Hepatocyte (in vitro differentiated cells): ENCODE data around the gene MICOS13. TPM values are rescaled to one million over a fixed set of nuclear protein-coding genes. Genes with fewer than 3 reads are reported as not detected.

ENCODE experiments used
- DNase-seq: peaks from one replicate; pipeline ENCODE4 v3.0.0-alpha.2; 2016; ENCODE audit warnings: low spot score
- H2AFZ ChIP-seq: fragments of 200-600 bp; sonication (generic); 2 replicates; pipeline ENCODE4 v1.6.0; 2016; ENCODE audit warnings: antibody characterized with exemption, mild to moderate bottlenecking
- H3K27ac ChIP-seq: fragments of 200-600 bp; sonication (generic); 2 replicates; pipeline ENCODE4 v1.5.1; 2016; ENCODE audit warnings: mild to moderate bottlenecking
- H3K27me3 ChIP-seq: fragments of 200-600 bp; sonication (generic); 2 replicates; pipeline ENCODE4 v1.6.1; 2016
- H3K36me3 ChIP-seq: fragments of 200-600 bp; sonication (generic); replicated peaks from 2 replicates; pipeline ENCODE4 v1.5.1; 2016; ENCODE audit warnings: low read depth; ENCODE audit not compliant: insufficient read depth
- H3K4me1 ChIP-seq: fragments of 200-600 bp; sonication (generic); 2 replicates; pipeline ENCODE4 v1.5.1; 2016; ENCODE audit warnings: mild to moderate bottlenecking, moderate library complexity; ENCODE audit not compliant: insufficient read depth
- H3K4me2 ChIP-seq: fragments of 200-600 bp; sonication (generic); 2 replicates; pipeline ENCODE4 v1.6.0; 2016
- H3K4me3 ChIP-seq: fragments of 200-600 bp; sonication (generic); 2 replicates; pipeline ENCODE4 v1.5.1; 2016; ENCODE audit warnings: mild to moderate bottlenecking
- H3K79me2 ChIP-seq: fragments of 200-600 bp; sonication (generic); 2 replicates; pipeline ENCODE4 v1.6.0; 2017; ENCODE audit warnings: mild to moderate bottlenecking
- H3K9me2 ChIP-seq: fragments of 200-600 bp; sonication (generic); replicated peaks from 2 replicates; pipeline ENCODE4 v1.6.0; 2017; ENCODE audit warnings: mild to moderate bottlenecking; ENCODE audit not compliant: insufficient read depth
- H3K9me3 ChIP-seq: fragments of 200-600 bp; sonication (generic); 2 replicates; pipeline ENCODE4 v1.5.1; 2016; ENCODE audit warnings: low read depth, mild to moderate bottlenecking
- H4K20me1 ChIP-seq: fragments of 200-600 bp; sonication (generic); 2 replicates; pipeline ENCODE4 v1.6.0; 2016; ENCODE audit warnings: mild to moderate bottlenecking; ENCODE audit not compliant: insufficient read depth, poor library complexity, severe bottlenecking
- EZH2 ChIP-seq: fragments of 200-600 bp; sonication (generic); IDR thresholded peaks from 2 replicates; pipeline ENCODE4 v1.6.1; 2016; ENCODE audit warnings: antibody characterized with exemption, mild to moderate bottlenecking, borderline replicate concordance
- EZH2phosphoT487 ChIP-seq: fragments of 200-600 bp; sonication (generic); IDR thresholded peaks from one replicate; pipeline ENCODE4 v1.6.1; 2018; ENCODE audit warnings: antibody characterized with exemption, mild to moderate bottlenecking, low read depth, moderate library complexity; ENCODE audit not compliant: unreplicated experiment, severe bottlenecking
- WGBS: methylation state at CpG from one replicate; pipeline ENCODE4 v1.1.6; 2016; ENCODE audit warnings: low lambda C conversion rate; ENCODE audit errors: missing lambda C conversion rate; 5-methylcytosine and 5-hydroxymethylcytosine counted together
- polyA plus RNA-seq: library from polyadenylated mRNA; unstranded; fragments of >200 nt; fragmentation: Nextera tagmentation; extraction: Ambion mirVana; gene quantifications from 2 replicates; pipeline ENCODE4 v1.2.1, GENCODE V29; 2016
- total RNA-seq: library from RNA; depleted of rRNA; stranded (reverse); fragments of >200 nt; gene quantifications from 2 replicates; pipeline ENCODE4 v1.2.3, GENCODE V29; 2014
- TF ChIP-seq, protein P1 (sequence below): fragments of 200-600 bp; sonication (generic); IDR thresholded peaks from 2 replicates; pipeline ENCODE4 v1.5.1; 2016; ENCODE audit warnings: antibody characterized with exemption, mild to moderate bottlenecking; ENCODE audit not compliant: poor library complexity

The MICOS13 gene
- total and polyA plus RNA-seq, 2 experiments from 2014 or later: 32.3 to 120 TPM

DNA sequence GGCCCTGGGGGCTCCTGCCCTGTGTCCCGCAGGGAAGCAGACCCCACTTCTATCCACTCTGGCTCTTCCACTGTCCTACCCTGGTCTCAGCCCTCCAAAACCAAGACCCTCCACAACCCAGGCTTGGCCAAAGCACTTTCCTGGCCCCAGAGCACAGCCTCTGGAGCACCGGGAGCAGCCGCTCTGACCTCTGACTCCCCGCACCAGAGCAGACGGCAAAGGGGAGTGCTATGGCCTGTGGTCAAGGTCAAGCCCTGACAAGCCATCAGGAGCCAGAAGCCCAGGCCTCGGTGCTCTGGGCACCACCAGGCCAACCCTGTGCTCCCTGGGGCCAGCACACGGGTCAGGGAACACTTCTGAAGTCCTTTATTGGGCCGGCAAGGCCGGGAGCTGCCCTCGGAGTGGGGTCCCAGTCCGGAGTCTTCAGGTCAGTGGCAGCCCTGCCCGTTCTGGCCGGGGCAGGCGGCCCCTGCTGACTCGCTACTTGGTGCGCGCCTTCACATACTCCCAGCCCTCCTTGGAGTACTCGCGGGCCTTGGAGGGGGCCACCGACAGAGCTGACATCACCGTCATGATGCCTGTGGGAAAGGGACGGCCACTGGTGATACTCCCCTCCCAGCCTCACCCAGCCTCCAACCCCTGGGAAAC is 2.1 kb downstream of the MICOS13 start:
- no peak overlapping the region for H3K4me3 ChIP-seq
- no peaks in the 10 kb centered on the region for H3K9me3 ChIP-seq
- H3K27ac ChIP-seq: no peak overlapping the region
- H2AFZ ChIP-seq: no peak overlapping the region
- no peaks in the 10 kb centered on the region for H4K20me1 ChIP-seq
- no peaks in the 10 kb centered on the region for H3K27me3 ChIP-seq
- no peaks in the 10 kb centered on the region for H3K9me2 ChIP-seq
- 95% methylated on average over 22 of the region's 22 CpGs for WGBS
- H3K79me2 ChIP-seq: peaks cover 13% of the 10 kb centered on the region
- H3K4me1 ChIP-seq: no peaks in the 10 kb centered on the region
- H3K36me3 ChIP-seq: no peaks in the 10 kb centered on the region
- DNase-seq: no peak
- TF ChIP-seq EZH2phosphoT487: no peak
- TF ChIP-seq, protein P1, sequence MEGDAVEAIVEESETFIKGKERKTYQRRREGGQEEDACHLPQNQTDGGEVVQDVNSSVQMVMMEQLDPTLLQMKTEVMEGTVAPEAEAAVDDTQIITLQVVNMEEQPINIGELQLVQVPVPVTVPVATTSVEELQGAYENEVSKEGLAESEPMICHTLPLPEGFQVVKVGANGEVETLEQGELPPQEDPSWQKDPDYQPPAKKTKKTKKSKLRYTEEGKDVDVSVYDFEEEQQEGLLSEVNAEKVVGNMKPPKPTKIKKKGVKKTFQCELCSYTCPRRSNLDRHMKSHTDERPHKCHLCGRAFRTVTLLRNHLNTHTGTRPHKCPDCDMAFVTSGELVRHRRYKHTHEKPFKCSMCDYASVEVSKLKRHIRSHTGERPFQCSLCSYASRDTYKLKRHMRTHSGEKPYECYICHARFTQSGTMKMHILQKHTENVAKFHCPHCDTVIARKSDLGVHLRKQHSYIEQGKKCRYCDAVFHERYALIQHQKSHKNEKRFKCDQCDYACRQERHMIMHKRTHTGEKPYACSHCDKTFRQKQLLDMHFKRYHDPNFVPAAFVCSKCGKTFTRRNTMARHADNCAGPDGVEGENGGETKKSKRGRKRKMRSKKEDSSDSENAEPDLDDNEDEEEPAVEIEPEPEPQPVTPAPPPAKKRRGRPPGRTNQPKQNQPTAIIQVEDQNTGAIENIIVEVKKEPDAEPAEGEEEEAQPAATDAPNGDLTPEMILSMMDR: no peak
- no peak for TF ChIP-seq EZH2
- H3K4me2 ChIP-seq: no peak overlapping the region

DNA sequence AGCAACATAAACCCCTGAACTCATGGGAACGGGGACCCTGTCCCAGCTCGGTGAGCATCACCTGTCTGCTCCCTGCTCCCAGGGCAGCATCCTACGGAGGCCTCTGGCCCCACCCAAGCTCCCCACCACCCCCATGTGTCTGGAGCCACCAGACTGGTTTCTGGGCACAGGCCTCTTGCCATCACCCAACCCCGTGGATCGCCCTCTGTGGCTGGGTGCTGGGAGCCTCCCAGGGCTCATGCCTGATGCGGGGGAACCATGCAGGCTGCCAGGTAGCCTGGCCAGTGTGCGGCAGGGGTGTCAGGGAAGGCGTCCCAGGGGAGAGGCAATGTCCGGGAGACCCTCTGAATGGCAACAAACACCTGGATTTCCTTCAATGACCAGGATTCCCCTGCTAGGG is 2.7 kb downstream of the MICOS13 start:
- no peak for DNase-seq
- H3K4me1 ChIP-seq: no peaks in the 10 kb centered on the region
- 96% methylated on average over 8 of the region's 9 CpGs for WGBS
- H3K79me2 ChIP-seq: peaks cover 13% of the 10 kb centered on the region
- no peak overlapping the region for H3K4me3 ChIP-seq
- H4K20me1 ChIP-seq: no peaks in the 10 kb centered on the region
- H3K27ac ChIP-seq: no peak overlapping the region
- H2AFZ ChIP-seq: no peak overlapping the region
- no peaks in the 10 kb centered on the region for H3K36me3 ChIP-seq
- no peaks in the 10 kb centered on the region for H3K9me2 ChIP-seq
- H3K4me2 ChIP-seq: no peak overlapping the region
- H3K9me3 ChIP-seq: no peaks in the 10 kb centered on the region
- H3K27me3 ChIP-seq: no peaks in the 10 kb centered on the region
- TF ChIP-seq EZH2 (no peak), EZH2phosphoT487 (no peak)
- TF ChIP-seq, protein P1: no peak

DNA sequence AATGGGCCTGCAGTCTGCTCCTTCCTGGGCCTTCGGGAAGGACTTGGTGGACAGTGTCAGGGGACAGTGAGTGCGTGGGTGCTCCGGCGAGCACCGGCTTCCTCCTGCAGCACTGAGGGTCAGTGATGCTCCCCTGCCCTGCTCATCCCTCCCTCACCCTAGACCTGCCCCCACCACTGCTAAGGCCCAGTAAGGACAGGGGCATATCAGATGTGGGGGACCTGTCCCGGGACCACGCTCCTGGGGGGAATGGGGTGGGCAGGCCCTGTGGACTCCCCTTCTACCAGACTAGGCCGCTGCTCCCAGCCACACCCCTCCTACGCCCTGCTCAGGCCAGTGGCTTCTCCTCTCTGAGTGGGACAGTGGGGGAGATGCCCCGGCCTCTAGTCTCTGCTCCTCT is 3.2 kb downstream of the MICOS13 start:
- TF ChIP-seq, protein P1: no peak
- TF ChIP-seq EZH2 (no peak), EZH2phosphoT487 (no peak)
- 96% methylated on average over 10 of the region's 10 CpGs for WGBS

More for the DNA sequence above, 3.2 kb downstream of the MICOS13 start:
- no peaks in the 10 kb centered on the region for H3K36me3 ChIP-seq
- H3K27ac ChIP-seq: no peak overlapping the region
- H3K4me2 ChIP-seq: no peak overlapping the region
- no peak for DNase-seq
- no peak overlapping the region for H2AFZ ChIP-seq
- H3K4me3 ChIP-seq: no peak overlapping the region
- no peaks in the 10 kb centered on the region for H4K20me1 ChIP-seq
- no peaks in the 10 kb centered on the region for H3K4me1 ChIP-seq
- no peaks in the 10 kb centered on the region for H3K9me2 ChIP-seq
- H3K9me3 ChIP-seq: no peaks in the 10 kb centered on the region
- H3K27me3 ChIP-seq: no peaks in the 10 kb centered on the region
- peaks cover 13% of the 10 kb centered on the region for H3K79me2 ChIP-seq
